ENCODE measurements around the gene CATSPER4.

The CATSPER4 gene

DNA sequence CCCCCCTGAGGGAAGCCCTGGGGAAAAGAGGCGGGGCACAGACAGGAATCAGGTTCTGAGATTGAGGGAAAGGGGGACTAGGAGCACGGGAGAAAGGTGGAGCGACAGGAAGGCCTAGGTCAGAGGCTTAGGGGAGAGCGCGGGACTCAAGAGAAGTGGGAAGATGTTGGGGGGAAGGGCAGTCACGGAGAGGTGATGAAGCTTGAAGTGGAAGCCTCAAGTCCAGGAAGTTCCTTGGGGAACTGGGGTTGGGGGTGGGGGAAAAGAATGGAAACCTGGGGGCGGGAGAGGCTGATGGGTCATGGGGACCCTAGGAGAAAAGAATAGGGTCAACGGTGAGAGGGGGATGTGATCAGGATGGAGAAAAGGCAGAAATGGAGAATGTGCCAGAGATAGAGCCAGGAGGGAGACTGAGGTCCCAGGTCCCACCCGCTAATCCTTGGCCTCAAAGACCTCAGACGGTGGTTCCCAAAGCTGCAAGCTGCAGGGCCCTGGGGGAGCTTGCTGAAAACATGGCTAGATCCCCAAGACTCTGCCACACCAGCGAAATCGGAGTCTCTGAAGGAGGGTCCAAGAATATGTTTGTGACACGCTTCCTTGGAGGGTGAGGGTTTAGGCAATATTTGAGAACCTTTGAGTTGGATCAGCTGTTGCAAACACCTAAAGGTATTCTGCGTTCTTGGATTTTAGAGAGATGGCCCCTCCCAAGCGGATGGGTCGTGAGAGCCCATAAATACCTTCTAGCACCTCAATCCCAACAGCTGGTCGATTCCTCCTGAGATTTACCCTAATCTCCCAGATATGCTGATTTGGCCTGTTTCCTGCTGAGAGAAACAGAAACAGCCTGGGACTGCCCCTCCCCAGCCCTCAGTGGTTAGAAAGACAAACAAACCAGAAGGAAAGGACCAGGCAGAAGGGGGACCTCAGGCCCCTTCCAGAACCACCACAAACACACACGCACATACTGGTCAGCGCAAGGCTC lies 25.2 kb upstream of the CATSPER4 start:
- DNase-seq: no peak

DNA sequence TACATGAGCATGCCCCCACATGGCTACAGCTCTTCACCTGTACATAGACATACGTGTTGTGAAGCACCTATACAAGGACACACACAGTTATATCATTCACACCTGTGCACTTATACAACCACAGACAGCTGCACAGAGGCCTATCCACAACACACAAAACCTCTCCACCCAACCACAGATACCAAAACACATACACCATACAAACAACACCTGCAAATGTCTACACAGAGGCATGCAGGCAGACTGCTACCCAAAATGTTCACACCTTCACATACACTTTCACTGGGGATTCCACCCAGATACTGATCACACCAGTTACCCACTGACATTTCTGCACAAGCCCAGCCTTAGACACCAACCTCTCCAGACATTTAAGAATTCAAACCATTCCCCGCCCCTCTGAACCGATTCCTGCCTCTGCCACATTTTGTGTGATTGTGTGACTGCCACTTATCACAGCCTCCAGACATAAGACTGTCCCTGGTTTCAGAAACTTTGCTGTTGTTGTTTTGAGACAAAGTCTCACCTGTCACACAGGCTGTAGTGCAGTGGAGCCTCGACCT lies 23.6 kb upstream of the CATSPER4 start:
- DNase-seq: no peak

DNA sequence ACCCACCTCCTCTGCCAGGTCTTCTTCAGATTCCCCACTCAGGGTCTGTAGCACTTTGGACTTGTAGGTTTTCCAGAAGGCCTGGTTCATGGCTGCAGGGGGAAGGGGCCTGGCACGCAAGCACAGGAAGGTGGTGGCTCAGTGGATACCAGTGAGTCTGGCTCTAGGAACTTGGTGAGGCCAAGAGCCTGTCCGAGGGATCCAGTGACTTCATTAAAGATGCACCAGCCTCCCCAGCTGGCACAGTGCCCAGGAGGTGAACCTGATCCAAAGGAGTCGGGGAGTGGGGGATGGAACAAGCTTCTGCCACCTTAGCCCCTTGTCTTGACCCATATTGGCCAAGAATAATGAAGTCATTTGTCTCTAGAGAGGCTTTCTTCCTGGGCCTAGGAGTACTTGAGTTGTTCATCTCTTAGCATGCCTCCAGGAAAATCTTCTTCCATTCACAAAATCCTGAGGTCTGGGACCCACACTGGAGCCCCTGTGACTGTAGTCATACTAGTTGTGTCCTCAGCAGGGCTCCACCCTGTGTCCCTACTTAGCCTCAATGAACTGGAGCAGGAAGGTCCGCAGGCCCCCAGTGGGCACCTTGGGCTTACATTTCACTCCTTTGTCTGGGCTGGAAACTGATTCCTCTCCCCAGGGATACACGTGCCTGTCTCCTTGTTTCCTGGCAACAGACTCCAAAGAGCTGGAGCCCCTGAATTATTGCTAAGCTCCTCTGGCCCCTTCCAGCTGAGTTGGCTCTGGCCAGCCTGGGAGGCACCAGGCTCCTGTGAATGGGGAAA lies 21.8 kb upstream of the CATSPER4 start, which contains the start of gene C1orf232:
Gene C1orf232, minus strand, starts transcription at position 554 of the 788 bp plus-strand sequence. Its CDS starts 464 bp downstream, at position 90.
- peak; percentile 47 for DNase-seq

DNA sequence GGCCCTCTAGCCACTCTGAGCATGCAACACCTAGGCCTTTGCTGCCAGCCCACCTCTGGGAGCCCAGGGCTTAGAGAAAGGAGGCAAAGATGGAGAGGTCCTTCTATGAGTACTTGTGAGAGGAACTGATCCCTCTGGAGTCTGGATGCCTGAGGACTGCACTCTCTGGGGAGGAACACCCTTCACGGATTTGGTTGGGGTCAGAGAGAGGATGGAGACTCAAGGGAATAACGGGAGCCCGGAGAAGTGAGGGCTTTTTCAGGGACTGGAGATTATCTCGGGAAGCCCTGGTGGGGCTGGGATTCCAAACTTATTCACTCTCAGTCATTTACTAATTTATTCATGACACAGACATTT lies 21.2 kb upstream of the CATSPER4 start:
- DNase-seq: no peak

DNA sequence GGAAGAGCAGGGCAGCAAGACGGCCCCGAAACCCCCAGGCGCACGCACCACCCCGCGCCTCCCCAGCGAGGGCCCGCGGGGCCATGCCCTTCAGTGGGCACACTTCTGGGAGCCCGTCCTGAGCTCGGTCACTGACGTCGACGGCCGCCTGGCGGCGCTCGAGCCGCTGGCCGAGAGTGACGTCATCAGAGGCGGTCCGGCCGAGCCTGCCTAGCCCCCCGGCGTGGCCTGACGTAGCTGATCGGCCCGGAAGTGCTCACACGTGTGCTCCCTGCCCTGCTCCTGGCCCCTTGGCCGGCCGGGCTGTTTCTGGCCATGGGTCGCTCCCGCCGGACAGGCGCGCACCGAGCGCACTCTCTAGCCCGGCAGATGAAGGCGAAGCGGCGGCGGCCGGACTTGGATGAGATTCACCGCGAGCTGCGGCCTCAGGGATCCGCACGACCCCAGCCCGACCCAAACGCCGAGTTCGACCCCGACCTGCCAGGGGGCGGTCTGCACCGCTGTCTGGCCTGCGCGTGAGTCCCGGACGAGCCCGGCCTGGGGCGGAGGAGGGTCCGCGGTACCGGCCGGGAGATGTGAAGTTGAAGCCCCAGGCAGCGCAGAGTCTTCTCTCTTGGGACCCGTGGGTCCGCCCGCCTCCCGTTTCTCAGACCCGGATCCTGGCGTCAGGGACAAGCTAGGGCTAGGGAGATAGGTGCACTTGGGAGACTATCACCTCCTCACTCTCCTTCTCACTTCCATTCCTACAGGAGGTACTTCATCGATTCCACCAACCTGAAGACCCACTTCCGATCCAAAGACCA lies 20.5 kb upstream of the CATSPER4 start, which contains the start of gene ZNF593:
Gene ZNF593, plus strand, starts transcription at position 240 of the 803 bp plus-strand sequence. Its CDS starts 76 bp downstream, at position 316.
- DNase-seq: peak; percentile 84

DNA sequence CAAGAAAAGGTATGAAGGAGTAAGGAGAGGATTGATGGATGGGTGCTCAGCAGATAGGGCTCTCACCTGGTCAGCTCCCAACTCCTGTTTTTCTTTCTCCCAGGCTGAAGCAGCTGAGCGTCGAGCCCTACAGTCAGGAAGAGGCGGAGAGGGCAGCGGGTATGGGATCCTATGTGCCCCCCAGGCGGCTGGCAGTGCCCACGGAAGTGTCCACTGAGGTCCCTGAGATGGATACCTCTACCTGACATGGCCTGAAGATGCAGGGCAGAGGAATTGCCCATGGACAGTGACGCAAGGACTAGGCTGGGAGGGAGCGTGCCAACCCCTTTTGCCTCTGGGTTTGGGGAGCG lies 20.0 kb upstream of the CATSPER4 start:
- DNase-seq: no peak

DNA sequence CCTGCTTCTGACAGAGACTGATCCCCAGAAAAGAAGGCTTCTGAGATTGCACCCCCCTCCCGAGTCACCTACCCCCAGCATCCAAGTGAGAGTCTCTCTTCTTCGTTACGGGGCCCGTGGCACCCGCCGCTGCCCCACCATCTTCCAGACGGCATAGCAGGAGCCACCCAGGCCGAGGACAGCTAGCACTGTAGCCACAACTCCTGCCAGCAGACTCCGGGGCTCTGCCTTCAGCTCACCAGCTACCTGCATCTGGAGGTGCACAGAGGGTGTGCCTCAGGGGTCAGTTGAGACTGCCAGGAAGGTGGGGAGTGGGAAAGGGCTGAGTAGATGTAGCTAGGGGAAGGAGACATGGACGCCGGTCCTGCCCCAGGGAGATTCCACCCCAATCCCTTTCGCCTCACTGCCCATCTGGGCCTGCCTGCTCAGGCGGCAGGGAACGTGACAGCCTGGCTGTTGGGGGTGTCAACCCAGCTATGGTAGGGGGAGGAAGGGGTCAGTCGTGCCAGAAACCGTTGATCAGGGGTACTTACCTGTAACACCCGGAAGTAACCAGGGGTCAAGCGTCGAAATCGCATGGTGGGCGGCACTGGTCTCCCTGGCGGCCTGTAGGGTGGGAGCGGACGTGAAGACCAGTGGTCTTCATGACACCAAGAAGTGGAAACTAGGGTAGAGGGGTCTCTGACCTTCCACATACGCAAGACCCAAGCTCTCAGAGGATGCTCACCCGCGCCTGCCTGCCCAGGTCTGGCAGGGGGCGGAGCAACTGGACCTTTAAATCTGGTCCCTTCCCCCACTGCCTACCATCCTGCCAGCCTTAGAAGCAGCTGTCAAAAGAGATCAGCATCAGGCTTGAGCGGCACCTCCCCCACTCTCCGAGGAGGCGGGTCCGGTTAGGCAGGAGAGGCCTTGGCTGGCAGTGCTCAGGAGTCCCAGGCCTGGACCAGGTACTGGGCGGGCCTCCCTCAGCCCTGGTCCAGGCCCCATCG lies 19.0 kb upstream of the CATSPER4 start, which contains the start of gene ZNF593OS:
Gene ZNF593OS, minus strand, starts transcription at position 749 of the 989 bp plus-strand sequence. Its CDS starts 171 bp downstream, at position 578.
- no peak for DNase-seq

DNA sequence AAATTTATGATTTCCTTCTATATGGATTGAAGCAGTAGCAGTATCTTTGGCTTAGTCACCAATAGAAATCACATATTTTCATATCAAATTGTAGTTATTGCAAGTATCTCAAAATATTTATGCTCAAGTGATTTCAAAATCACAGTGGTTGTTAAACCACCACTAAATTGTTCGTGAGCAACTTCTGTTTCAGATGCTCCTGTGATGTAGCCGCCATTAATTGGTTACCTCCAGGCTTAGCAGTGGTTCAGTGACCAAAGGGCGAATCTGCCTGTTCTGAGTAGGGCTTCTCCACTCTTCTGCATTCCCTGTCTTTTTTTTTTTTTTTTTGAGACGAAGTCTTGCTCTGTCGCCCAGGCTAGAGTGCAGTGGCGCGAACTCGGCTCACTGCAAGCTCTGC lies 15.1 kb upstream of the CATSPER4 start:
- no peak for DNase-seq

DNA sequence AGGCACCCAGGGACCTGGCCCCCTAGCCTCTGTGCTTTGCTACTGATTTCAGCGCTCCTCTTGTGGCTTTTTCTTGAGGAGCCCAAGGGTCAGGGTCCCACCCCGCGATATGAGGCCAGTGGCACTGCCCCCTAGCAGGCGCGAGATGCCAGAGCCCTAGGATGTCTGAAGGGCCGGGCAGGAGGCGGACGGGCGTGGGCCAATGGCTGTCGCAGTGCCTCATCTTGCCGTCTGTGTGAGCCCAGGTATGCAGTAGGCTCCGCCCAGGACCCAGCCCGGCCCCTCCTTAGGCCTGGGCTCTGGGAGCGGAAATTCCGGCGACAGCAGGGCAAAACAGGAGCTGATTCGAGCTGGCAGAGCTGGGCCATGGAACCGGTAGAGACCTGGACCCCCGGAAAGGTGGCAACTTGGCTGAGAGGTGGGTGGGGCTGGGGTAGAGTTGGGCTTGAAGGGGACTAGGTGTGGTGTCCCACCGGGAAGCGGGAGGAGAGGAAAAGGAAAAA lies 13.2 kb upstream of the CATSPER4 start, which contains the start of gene CNKSR1:
Gene CNKSR1, plus strand, starts transcription at position 310 of the 503 bp plus-strand sequence. Its CDS starts 57 bp downstream, at position 367.
- peak; percentile 73 for DNase-seq

DNA sequence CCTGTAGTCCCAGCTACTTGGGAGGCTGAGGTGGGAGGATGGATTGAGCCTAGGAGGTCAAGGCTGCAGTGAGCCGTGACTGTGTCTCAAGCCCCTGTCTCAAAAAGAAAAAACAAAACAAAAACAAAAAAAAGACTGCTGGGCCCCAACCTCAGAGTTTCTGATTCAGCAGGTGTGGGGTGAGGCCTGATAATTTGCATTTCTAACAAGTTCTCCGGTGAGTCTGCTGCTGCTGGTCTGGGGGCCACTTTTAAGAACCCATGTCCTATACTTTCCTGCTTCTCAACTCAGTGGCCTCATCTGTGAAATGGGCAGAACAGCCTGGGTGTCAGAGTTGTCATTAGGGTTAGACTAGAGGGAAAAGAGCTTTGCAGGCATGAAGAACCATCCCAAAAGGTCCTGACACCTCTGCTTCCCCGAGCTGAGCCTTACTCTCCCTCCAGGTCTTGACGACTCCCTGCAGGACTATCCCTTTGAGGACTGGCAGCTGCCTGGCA lies 10.3 kb upstream of the CATSPER4 start:
- no peak for DNase-seq

DNA sequence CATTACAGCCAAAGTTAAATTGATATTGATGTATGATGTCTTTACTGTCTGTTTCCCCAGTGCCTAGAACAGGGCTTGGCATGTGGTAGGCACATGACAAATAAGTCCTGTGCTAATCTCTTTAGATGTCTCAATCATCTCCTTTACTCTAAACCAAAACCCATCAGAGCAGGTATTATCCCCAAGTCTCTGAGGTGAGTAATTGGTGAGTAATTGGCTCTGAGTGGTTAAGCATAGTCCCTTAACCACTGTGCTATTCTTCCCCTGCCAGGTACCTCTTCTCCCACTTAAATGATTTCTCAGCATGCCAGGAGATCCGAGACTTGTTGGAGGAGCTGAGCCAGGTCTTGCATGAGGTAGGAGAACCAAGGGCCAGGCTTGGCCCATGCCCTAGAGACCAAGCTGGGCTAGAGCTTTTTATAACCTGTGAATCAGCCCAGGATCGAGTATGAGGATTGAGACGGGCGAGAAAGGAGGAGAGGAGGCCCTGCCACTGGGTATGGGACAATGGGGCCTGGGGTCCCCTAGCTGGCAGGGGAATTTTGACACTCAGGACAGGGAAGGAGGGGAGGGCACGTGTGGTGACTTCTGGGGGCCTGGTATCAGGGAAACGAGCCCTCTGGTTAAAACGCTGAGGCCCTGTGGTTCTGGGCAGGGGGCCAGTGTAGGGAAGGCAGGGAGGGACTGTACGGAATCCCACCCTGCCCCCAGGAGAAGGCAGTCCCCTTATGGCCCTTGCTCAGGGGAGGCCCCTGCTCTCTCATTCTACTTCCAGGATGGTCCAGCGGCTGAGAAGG lies 8.6 kb upstream of the CATSPER4 start:
- no peak for DNase-seq

DNA sequence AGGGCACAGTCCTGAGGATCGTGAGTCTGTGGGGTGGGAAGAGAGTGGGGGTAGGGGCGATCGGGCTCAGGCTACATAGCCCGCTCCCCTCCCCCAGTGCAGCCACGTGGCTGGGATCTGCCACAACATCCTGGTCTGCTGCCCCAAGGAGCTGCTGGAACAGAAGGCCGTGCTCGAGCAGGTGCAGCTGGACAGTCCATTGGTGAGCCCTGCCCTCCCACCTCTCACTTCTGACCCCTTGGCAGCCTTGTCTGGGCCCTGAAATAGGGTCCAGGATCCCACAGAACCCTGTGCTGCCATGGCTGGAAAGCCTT lies 8.1 kb upstream of the CATSPER4 start:
- DNase-seq: no peak

DNA sequence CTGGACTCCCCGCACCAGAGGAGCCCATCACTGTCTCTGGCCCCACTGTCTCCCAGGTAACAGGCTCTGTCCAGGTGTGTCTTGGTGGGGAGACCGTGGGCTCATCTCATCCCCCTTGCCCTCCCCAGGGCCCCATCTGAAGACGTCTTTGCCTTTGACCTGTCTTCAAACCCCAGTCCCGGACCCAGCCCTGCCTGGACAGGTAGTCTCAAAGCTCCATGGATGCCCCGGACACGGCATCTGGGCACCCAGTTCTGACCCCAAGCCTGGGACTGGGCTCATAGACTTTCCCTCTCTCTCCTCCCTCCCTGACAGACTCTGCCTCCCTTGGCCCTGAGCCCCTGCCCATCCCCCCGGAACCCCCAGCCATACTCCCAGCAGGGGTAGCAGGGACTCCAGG lies 6.3 kb upstream of the CATSPER4 start:
- no peak for DNase-seq

DNA sequence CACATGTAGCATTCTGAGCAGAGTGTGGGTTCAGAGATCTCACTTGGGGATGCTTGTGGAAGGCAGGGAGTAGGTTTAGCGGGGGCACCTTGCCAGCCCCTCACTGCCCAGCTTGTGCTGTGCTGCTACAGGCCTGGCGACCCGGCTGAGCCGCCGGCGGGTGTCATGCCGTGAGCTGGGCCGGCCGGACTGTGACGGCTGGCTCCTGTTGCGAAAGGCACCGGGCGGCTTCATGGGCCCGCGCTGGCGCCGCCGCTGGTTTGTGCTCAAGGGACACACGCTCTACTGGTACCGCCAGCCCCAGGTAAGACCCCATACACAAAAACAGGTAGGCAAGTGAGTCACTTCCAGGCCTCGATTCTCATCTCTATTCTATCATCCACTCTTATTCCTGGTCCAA lies 5.5 kb upstream of the CATSPER4 start:
- DNase-seq: no peak

DNA sequence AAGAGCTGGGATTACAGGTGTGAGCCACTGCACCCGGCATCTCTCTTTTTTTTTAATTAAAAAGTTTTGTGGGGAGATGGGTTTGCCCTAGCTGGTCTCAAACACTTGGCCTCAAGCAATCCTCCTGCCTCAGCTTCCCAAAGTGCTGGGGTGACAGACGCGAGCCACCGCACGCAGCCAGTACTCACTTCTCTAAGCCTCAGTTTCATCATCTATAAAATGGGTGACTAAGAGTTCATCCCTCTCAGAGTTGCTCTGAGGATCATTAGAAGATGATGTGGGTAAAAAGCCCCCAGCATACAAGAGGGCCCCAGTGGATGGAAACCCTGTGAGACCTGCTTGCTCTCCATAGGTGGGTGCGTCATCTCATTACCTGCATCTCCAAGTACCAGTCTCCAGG lies 2.5 kb upstream of the CATSPER4 start:
- DNase-seq: no peak

DNA sequence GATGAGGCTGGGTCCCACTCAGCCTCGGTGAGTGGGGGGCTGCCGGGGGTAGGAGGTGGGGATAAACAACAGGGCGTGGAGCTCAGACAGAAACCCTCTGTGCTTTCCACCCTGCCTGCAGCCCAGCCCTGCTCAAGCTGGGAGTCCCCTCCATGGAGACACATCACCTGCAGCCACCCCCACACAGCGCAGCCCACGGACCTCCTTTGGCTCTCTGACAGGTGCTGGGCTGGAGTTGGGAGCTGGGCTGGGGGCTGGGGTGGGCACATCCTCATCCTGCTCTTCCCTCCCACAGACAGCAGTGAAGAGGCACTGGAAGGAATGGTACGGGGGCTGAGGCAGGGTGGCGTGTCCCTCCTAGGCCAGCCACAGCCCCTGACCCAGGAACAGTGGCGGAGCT lies 1.9 kb upstream of the CATSPER4 start:
- no peak for DNase-seq

DNA sequence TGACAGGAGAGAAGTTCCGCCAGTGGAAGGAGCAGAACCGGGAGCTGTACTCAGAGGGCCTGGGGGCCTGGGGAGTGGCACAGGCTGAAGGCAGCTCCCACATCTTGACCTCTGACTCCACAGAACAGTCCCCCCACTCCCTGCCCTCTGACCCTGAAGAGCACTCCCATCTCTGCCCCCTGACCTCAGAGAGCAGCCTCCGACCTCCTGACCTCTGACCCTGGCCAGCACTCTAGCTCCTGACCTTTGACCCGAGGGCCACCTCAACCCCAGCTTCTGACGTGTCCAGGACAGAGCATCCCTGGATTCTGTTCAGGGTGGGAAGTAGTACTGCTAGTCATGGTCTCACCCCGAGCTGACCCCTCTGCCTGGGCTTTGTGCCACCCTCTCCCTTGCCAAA lies 1.1 kb upstream of the CATSPER4 start:
- DNase-seq: no peak

DNA sequence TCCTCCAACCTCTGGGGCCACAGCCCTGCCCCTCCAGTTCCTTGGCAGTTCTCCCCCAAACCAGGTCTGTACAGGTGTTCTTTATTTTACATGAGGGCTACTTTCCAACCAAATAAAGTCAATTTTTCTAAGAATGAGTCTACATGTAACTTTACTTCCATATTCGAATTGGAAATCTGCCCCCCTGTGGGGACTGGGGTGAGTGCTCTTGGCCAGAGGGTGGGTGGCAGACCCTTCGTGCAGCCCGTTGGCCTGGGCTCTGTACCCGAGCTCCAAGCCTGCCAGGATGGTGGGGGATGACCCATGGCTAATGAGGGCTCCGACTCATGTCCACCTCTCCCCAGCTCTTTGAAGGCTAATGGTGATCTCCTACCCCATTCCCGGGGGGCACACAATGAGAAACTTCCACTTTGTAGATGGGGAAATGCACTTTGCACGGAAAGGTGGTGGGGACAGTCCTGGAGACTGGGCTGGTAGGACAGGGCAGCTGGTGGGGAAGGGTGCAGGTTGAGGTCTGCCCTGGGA lies 589 bp upstream of the CATSPER4 start:
- no peak for DNase-seq

DNA sequence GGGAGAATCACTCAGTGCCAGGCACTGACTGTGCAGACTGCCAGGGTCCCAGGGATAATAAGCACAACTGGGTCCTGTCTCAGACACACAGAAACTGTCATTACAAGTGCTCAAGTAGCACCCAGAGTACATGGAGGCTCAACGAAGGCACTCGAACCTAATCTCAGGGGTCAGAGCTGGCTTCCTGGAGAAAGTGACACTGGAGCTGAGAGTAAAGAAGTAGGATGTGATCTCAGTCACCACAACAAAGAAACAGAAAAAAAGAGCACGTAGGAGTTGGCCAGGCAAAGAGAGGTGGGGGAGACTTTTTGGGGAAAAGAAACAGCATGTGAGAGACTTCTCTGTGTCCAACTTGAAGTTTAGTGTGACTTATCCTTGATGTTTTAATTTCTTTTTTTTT lies 1.3 kb downstream of the CATSPER4 start:
- DNase-seq: no peak

DNA sequence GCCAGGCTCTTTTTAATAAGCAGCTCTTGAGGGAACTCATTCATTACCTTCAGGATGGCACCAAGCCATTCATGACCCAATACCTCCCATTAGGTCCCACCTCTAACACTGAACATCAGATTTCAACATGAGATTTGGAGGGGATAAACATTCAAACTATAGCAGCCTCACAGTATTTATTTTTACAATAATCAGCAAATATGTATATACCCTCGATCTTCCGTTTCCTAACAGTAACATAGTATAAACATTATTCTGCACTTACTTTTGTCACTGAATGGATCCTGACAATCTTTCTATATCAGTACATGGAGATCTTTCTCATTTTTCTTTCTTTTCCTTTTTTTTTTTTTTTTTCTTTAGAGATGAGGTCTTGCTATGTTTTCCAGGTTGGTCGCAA lies 5.4 kb downstream of the CATSPER4 start:
- DNase-seq: no peak

Measured in NCI-H1436 (cell line).